ENCODE measurements around the gene EPHB3. TPM values are rescaled to one million over a fixed set of nuclear protein-coding genes. Genes with fewer than 3 reads are reported as not detected.

Gene EPHB3
- total and polyA plus RNA-seq, 9 donors, result 2.1 to 31.0 (median 10.6) TPM

GRCh38 chr3:184552296-184552695 is 9.3 kb upstream of the EPHB3 start:
- Histone ChIP-seq H3K4me1 (ENCODE audit: insufficient read depth) (no peaks in the 10 kb centered on the region), H3K4me3 (no peak overlapping the region), H3K27me3 (no peaks in the 10 kb centered on the region), H3K36me3 (no peaks in the 10 kb centered on the region), H3K9me3 (no peaks in the 10 kb centered on the region), H3K27ac (no peak overlapping the region)
- intact Hi-C loops (cut with DNase I), result no loop called here
- no peak for TF ChIP-seq CTCF (IDR thresholded peaks at IDR 0.05)
- TF ChIP-seq EP300 (IDR thresholded peaks at IDR 0.05), result no peak
- no peak for TF ChIP-seq POLR2A (IDR thresholded peaks at IDR 0.05)
- no peak for DNase-seq
- WGBS, 3 donors, result 85 to 88% (median 86%) methylated on average over 6 of the region's 6 CpGs

GRCh38 chr3:184552863-184553262 is 8.7 kb upstream of the EPHB3 start:
- no peak for DNase-seq
- no peak overlapping the region for H3K4me3 ChIP-seq
- intact Hi-C loops (cut with DNase I), result no loop called here
- no peak for TF ChIP-seq EP300 (IDR thresholded peaks at IDR 0.05)
- no peak for TF ChIP-seq POLR2A (IDR thresholded peaks at IDR 0.05)
- no peak for TF ChIP-seq CTCF (IDR thresholded peaks at IDR 0.05)
- no peaks in the 10 kb centered on the region for H3K27me3 ChIP-seq
- WGBS, 3 donors, result 91 to 95% (median 92%) methylated on average over 13 of the region's 13 CpGs
- no peaks in the 10 kb centered on the region for H3K9me3 ChIP-seq
- no peaks in the 10 kb centered on the region for H3K36me3 ChIP-seq
- H3K27ac ChIP-seq, result no peak overlapping the region
- no peaks in the 10 kb centered on the region for H3K4me1 ChIP-seq (ENCODE audit: insufficient read depth)

DNA sequence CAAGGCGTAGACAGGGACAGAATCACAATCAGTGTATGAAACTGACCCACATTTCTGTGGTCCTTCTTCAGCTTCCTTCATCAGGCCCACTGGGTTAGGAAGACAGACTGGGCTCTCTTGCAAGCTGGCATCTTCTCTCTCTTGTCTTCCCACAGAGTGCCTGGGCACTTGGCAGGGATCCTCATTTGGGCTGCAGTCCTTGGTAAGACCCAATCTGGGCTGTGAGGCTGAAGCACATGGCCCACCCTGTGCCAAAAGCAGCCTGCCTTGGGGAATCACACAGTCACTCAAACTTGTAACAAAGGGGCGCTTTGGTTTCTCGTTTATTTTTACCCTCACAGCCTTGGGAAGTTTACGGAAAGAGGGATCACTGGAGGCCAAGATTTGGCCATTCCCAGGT is 8.2 kb upstream of the EPHB3 start:
- no peaks in the 10 kb centered on the region for H3K27me3 ChIP-seq
- no peak overlapping the region for H3K4me3 ChIP-seq
- H3K4me1 ChIP-seq (ENCODE audit: insufficient read depth), result no peaks in the 10 kb centered on the region
- no peak overlapping the region for H3K27ac ChIP-seq
- no peak for DNase-seq
- intact Hi-C loops (cut with DNase I), result no loop called here
- H3K9me3 ChIP-seq, result no peaks in the 10 kb centered on the region
- H3K36me3 ChIP-seq, result no peaks in the 10 kb centered on the region
- WGBS, 3 donors, result 66 to 76% (median 74%) methylated on average over 4 of the region's 4 CpGs
- TF ChIP-seq CTCF (IDR thresholded peaks at IDR 0.05) (no peak), EP300 (IDR thresholded peaks at IDR 0.05) (no peak), POLR2A (IDR thresholded peaks at IDR 0.05) (no peak)

DNA sequence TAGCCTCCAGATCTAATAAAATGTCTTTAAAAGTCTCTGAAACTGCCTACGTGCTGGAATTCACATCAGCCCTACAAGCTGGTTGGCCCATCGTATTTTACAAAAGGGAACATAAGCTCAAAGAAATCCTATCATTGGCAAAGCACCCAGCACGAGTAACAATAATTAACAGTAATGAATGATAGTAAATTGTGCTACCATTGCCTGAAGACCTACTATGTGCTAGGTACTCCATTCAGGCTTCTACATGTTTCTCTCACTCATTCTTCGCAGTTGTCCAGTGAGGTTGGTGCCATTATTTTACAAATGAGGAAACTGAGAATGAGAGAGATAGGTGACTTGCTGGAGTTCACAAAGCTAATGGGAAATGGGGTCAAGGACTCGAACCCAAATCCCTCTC is 7.1 kb upstream of the EPHB3 start:
- H3K4me3 ChIP-seq, result no peak overlapping the region
- no peaks in the 10 kb centered on the region for H3K4me1 ChIP-seq (ENCODE audit: insufficient read depth)
- H3K27ac ChIP-seq, result no peak overlapping the region
- no peak for TF ChIP-seq POLR2A (IDR thresholded peaks at IDR 0.05)
- TF ChIP-seq CTCF (IDR thresholded peaks at IDR 0.05), result no peak
- no peak for TF ChIP-seq EP300 (IDR thresholded peaks at IDR 0.05)
- H3K27me3 ChIP-seq, result no peaks in the 10 kb centered on the region
- intact Hi-C loops (cut with DNase I), result no loop called here
- no peaks in the 10 kb centered on the region for H3K36me3 ChIP-seq
- no peak for DNase-seq
- H3K9me3 ChIP-seq, result no peaks in the 10 kb centered on the region
- WGBS, 3 donors, result 85 to 91% (median 85%) methylated on average over 5 of the region's 5 CpGs
